ENCODE data around the gene PRR16.

The PRR16 gene

DNA sequence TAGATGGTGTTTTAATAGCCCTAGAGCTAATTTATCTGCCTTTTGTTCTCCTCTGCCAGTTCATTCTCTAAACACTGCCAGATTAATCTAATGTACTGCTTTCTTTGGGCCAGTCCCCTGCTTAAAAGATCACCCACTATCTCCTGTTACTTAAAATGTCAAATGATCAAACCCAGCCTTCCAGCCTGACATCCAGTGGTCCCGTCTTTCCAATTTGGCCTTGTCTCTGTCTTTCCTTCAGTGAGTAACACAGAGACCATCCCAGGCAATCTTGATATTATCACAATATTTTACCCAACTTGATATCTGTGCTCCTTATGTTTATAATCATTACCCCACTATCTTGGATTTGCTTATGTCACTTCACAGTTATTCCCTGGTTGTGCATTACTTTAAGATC lies 12.0 kb downstream of the PRR16 start:
- no peaks in the 10 kb centered on the region for H3K27me3 Mint-ChIP-seq
- no peak for DNase-seq
- H3K4me1 Mint-ChIP-seq: no peaks in the 10 kb centered on the region
- CTCF ChIA-PET: no interaction called here
- H3K9me3 Mint-ChIP-seq: no peaks in the 10 kb centered on the region
- no peak overlapping the region for H3K27ac Mint-ChIP-seq
- H3K4me3 Mint-ChIP-seq: no peak overlapping the region
- no peaks in the 10 kb centered on the region for H3K36me3 Mint-ChIP-seq

DNA sequence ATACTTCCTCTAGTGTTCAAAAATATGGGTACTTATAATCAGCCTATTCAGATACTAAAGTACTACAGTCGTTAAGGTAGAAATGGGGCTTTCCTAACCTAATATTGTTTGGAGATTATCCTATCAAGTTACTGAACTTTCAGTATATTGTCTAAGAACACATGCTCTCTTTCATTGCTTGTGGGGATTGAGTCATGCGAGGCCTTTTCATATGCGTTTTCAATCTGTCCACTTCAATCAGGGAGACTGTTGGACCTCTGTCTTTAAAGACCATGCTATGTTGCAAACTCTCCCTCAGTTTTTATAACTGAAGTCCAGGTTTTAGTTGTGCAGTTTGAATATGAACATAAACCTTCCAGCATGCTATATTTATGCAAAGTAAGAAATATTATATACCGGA lies 15.0 kb downstream of the PRR16 start:
- Mint-ChIP-seq H3K36me3 (no peaks in the 10 kb centered on the region), H3K4me1 (no peaks in the 10 kb centered on the region), H3K9me3 (no peaks in the 10 kb centered on the region), H3K27me3 (no peaks in the 10 kb centered on the region), H3K4me3 (no peak overlapping the region), H3K27ac (no peak overlapping the region)
- DNase-seq: no peak
- CTCF ChIA-PET: no interaction called here

DNA sequence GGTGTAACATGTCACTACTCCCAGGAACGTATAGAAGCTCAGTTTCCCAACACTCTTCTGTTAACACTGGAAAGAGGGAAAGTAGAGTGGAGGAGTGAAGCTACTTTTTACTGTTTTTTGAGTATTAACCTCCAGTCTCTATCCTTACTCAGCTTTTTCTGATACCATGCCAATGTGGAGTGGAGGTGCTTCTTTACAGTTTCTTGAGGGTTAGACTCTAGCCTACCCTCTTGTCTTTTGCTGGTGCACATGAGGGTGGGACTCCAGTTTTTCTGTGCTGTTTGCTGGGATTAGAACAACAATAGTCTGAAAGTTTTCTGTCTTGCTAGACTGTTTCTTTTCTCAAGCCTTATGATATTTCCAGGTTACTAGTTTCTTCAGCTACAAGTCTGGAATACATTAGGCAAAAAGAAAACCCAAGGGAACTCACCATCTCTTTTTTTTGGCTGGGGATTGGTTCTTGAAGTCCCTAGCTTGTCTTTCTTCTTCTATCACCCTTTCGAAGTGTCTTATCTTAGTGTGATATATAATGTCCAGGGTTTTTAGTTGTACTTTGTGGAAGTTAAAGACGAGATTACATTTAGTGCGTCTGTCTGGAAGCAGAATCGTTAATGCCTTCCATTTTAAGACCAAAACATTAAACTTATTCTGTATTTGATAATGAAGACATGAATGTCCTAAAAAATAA lies 35.9 kb downstream of the PRR16 start:
- CTCF ChIA-PET: no interaction called here
- H3K9me3 Mint-ChIP-seq: peaks cover 2% of the 10 kb centered on the region

DNA sequence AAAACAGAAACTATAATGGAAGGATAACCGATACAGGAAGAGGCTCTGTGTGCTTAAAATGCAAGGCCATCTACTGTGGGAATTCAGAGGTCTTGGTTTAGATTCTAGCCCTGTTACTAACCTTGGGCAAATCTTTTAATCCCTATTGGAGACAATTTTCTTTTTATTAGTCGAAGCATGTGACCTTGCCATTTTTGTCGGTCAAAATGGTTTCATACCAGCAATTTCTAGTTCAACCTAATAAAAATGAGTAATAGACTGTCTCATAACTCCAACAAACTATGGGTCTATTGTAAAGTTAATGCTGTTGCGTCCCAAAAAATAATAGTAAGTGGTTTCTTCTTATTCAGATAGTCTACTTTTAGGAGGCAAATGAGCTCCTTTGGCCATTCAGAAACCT lies 38.4 kb downstream of the PRR16 start:
- no peaks in the 10 kb centered on the region for H3K4me1 Mint-ChIP-seq
- CTCF ChIA-PET: interaction anchor here (0.7 kb wide), 1 partner anchor 1973 kb away, joined by 3 read pairs; no protein-coding TSS in a partner anchor
- H3K27me3 Mint-ChIP-seq: no peaks in the 10 kb centered on the region

More for the DNA sequence above, 35.9 kb downstream of the PRR16 start:
- H3K4me3 Mint-ChIP-seq: no peak overlapping the region
- no peaks in the 10 kb centered on the region for H3K27me3 Mint-ChIP-seq
- H3K36me3 Mint-ChIP-seq: no peaks in the 10 kb centered on the region
- H3K27ac Mint-ChIP-seq: no peak overlapping the region
- no peak for DNase-seq
- H3K4me1 Mint-ChIP-seq: no peaks in the 10 kb centered on the region

DNA sequence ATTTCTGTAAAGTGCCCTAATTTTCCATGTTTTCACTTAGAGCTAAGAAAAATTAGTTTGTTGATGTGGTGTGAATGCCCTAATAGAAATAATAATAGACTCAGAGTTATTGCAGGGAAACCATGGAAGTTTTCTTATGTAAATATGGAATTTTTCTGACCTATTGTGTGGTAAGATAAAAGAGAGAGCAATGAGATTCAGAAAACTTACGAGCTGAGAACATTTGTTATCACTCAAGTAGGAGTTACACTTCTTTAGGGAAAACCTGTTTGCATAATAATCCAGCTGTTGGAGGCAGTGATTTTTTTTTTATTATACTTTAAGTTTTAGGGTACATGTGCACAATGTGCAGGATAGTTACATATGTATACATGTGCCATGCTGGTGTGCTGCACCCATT lies 39.2 kb downstream of the PRR16 start:
- Mint-ChIP-seq H3K4me3 (no peak overlapping the region), H3K4me1 (no peaks in the 10 kb centered on the region), H3K27ac (no peak overlapping the region), H3K27me3 (no peaks in the 10 kb centered on the region), H3K9me3 (peaks cover 2% of the 10 kb centered on the region), H3K36me3 (no peaks in the 10 kb centered on the region)
- DNase-seq: no peak
- CTCF ChIA-PET: interaction anchor here (0.7 kb wide), 1 partner anchor 1974 kb away, joined by 3 read pairs; no protein-coding TSS in a partner anchor

More for the DNA sequence above, 38.4 kb downstream of the PRR16 start:
- Mint-ChIP-seq H3K27ac (no peak overlapping the region), H3K36me3 (no peaks in the 10 kb centered on the region), H3K9me3 (peaks cover 2% of the 10 kb centered on the region), H3K4me3 (no peak overlapping the region)
- DNase-seq: no peak

DNA sequence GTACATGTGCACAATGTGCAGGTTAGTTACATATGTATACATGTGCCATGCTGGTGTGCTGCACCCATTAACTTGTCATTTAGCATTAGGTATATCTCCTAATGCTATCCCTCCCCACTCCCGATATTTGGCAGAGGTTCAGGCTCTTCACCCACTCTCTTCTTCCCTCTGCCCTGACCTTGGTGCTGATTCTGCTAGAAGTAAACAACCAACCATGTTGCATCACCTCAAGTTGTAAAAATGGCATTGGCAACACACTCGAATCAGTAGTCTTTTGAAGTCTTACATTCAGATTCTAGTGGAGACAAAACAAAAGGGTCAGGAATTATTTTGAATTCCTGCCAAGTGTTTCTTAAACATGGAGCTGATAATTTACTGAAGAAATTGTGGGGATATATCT lies 40.0 kb downstream of the PRR16 start:
- DNase-seq: no peak
- Mint-ChIP-seq H3K4me1 (no peaks in the 10 kb centered on the region), H3K27me3 (no peaks in the 10 kb centered on the region), H3K27ac (no peak overlapping the region), H3K36me3 (no peaks in the 10 kb centered on the region), H3K9me3 (peaks cover 2% of the 10 kb centered on the region), H3K4me3 (no peak overlapping the region)
- CTCF ChIA-PET: no interaction called here

DNA sequence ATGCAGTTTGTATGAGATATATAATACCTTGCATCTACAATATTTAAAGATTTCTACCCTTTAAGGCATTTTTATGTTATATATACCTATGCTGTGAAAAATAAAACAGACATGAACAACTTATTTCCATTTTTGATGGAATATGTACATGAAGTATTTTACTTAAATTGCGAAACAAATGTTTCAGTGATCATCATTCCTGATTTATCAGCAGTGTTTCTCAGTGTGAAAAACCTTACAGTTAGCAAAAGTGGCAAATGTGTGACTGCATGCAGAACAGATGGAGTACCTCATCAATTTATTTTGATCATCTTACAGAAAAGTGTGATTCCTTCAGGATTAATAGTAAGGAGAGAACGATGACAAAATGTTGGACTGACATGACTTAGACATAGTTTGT lies 43.1 kb downstream of the PRR16 start:
- CTCF ChIA-PET: no interaction called here
- no peaks in the 10 kb centered on the region for H3K4me1 Mint-ChIP-seq
- no peak overlapping the region for H3K27ac Mint-ChIP-seq
- no peak for DNase-seq
- H3K36me3 Mint-ChIP-seq: no peaks in the 10 kb centered on the region
- H3K4me3 Mint-ChIP-seq: no peak overlapping the region
- H3K27me3 Mint-ChIP-seq: no peaks in the 10 kb centered on the region
- no peaks in the 10 kb centered on the region for H3K9me3 Mint-ChIP-seq

DNA sequence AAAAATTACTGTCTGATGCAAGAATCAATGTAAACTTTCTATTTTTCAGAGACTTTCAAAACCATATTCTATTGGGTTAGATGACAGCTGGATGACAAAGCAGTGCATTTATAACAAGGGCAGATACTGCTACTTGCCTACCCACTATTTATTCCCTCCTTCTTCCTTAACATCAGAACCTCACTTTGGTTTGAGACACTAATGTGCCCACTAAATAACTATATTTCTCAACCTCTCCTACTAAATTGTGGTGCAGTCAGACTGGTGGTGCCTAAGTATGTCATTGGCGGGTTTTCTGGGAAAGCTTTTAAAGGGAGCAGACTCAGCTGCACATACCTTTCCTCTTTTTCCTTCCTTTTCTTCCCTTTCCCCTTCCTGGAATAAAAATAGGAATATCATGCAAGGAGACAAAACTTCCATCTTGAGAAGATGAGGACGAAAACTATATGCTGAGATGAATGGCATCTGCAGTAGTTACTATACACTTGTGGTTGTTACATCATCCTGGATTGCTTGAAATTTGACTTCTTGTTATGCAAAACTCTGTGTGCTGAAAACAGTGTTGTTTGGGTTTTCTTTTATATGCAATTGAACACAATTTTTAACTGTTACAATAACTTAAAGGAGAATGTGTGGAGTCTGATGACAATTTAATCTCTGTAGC lies 43.8 kb downstream of the PRR16 start:
- Mint-ChIP-seq H3K4me3 (no peak overlapping the region), H3K36me3 (no peaks in the 10 kb centered on the region), H3K9me3 (no peaks in the 10 kb centered on the region), H3K4me1 (no peaks in the 10 kb centered on the region), H3K27me3 (no peaks in the 10 kb centered on the region), H3K27ac (no peak overlapping the region)
- no peak for DNase-seq
- CTCF ChIA-PET: no interaction called here

DNA sequence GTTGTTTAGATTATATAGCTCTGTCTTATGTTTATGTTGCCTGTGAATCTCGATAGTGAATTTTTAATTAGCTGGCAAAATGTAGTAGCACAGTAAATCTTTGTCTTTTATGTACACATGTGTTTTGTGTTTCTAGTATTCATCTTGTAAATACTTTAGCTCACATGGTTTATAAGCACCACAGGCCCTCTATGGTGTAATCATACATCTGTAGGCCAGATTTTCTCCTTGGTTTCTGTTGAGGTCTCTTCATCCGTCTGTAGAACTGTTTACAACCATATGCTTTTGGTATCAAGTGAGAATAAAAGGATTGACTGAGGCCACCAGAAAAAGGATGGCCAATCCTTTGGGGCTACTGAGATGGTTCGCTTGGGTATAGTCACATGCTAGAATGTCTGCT lies 45.0 kb downstream of the PRR16 start:
- Mint-ChIP-seq H3K9me3 (no peaks in the 10 kb centered on the region), H3K4me3 (no peak overlapping the region), H3K27ac (no peak overlapping the region), H3K36me3 (no peaks in the 10 kb centered on the region), H3K4me1 (no peaks in the 10 kb centered on the region), H3K27me3 (no peaks in the 10 kb centered on the region)
- CTCF ChIA-PET: no interaction called here
- DNase-seq: no peak

DNA sequence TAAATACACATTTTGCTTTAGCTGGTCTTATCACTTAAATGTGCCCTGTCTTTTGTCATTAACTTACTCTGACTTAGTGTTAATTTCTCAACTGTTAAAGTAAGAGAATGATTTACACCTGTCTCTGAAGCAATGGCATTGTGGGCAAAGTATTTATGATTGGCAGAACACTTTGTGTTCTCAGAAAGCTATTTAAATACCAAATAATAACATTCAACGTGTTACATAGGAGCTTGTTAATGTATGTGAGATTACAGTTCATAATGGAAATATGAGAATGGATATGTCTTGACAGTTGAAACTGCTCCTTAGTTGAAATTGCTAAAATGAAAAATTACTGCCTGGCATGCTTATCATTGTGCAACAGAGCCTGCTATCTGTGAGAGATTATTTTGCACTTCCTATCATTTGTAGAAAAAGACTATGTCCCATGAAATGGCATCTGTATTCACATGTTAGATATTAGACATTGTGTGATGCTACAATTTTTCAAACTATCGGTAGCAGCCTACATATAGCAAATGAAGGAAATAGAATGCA lies 46.1 kb downstream of the PRR16 start:
- no peaks in the 10 kb centered on the region for H3K4me1 Mint-ChIP-seq
- H3K36me3 Mint-ChIP-seq: no peaks in the 10 kb centered on the region
- no peaks in the 10 kb centered on the region for H3K27me3 Mint-ChIP-seq
- CTCF ChIA-PET: no interaction called here
- no peak overlapping the region for H3K4me3 Mint-ChIP-seq
- no peak overlapping the region for H3K27ac Mint-ChIP-seq
- no peak for DNase-seq
- no peaks in the 10 kb centered on the region for H3K9me3 Mint-ChIP-seq

DNA sequence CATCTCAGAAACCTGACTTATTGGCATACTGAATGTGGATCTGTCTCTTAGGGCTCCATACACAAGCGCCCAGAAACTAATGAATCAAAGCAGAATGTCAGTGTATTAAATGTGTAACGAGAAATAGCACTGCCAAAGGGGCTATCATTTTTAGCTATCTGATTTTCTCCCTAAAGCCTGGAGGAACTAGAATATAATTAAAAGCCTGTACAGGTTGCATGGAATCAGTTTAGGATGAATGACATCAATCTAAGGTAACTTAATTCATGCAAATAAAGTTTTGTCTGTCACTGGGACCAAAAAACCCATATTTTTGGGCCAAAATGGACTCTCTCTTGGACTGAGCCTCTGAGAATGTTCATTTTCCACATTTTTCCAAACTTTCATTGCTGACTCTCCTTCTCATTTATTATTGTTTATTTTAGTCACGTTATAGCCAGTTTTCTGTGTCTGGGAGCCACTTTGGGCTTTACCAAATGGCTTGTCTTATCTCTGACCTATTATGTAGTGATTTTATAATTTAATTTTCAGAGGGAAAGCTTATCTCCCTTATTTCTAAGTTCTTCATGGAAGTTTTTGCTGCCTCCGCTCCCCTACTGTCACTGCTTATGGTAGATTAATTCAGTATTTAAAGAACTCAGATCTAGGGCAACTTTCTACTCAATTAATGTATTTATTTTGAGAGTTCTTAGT lies 47.0 kb downstream of the PRR16 start:
- H3K9me3 Mint-ChIP-seq: no peaks in the 10 kb centered on the region
- H3K4me3 Mint-ChIP-seq: no peak overlapping the region
- no peaks in the 10 kb centered on the region for H3K4me1 Mint-ChIP-seq
- no peaks in the 10 kb centered on the region for H3K27me3 Mint-ChIP-seq
- no peak overlapping the region for H3K27ac Mint-ChIP-seq
- DNase-seq: no peak
- H3K36me3 Mint-ChIP-seq: no peaks in the 10 kb centered on the region
- CTCF ChIA-PET: no interaction called here

DNA sequence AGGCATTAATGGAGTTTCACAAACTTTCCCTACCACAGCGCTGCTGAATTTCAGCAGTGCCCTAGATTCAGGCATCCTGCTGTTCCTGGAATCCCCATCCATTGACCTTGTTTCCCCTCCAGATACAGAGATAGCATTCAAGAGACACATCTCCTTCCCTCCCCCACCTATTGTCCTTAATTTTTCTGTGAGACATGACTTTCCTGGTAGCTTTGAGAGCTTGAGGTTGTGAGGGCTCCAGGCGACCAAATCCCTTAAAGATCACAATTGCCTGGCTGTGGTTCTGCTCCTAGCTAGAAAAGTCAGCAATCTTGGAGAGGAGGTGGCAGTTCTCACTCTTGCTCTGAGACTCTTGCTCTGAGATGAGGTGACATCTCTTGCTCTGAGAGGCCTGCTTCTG lies 48.0 kb downstream of the PRR16 start:
- CTCF ChIA-PET: no interaction called here
- no peaks in the 10 kb centered on the region for H3K36me3 Mint-ChIP-seq
- H3K4me1 Mint-ChIP-seq: no peaks in the 10 kb centered on the region
- no peak overlapping the region for H3K27ac Mint-ChIP-seq
- no peaks in the 10 kb centered on the region for H3K27me3 Mint-ChIP-seq
- no peak overlapping the region for H3K4me3 Mint-ChIP-seq
- H3K9me3 Mint-ChIP-seq: no peaks in the 10 kb centered on the region
- no peak for DNase-seq

DNA sequence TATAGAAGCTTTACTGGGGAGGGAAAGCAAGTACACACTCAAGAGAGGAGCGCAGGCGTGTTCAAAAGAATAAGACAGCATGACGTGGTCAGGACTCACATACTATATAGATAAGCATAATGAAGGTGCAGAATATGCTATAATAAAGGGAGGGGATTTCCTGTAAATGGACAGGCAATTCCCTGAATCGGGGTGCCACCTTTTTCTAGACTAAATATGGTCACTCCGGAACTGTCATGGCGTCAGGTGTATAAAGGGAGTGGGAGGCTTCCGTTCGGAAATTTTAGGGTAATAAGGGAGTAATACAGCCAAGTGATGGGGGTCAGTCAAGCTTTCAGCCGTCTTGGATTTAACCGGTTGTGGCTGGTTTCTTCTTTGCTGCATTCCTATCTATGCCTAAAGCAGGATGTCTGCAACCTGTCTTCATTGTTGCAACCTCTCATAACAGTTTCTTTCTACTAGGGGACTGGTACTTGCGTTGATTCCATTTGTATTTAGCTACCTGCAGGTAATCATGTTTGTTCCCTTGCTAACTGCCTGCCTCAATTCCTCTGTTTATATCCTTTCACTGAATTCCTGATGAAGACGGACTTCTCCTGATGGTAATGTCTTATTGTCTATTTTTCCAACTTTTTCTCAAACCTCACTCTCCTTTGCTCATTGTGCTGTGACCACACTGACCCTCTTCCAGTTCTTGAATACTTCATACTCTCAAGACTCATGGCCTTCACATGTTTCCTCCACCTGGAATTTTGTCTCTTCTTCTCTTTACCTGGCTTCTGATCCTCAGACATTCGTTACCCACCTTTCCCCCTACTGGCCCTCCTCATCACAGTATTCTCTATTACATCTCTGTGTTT lies 48.9 kb downstream of the PRR16 start:
- H3K27me3 Mint-ChIP-seq: no peaks in the 10 kb centered on the region
- no peaks in the 10 kb centered on the region for H3K9me3 Mint-ChIP-seq
- no peaks in the 10 kb centered on the region for H3K4me1 Mint-ChIP-seq
- H3K4me3 Mint-ChIP-seq: no peak overlapping the region
- H3K27ac Mint-ChIP-seq: no peak overlapping the region
- CTCF ChIA-PET: no interaction called here
- H3K36me3 Mint-ChIP-seq: no peaks in the 10 kb centered on the region
- no peak for DNase-seq

DNA sequence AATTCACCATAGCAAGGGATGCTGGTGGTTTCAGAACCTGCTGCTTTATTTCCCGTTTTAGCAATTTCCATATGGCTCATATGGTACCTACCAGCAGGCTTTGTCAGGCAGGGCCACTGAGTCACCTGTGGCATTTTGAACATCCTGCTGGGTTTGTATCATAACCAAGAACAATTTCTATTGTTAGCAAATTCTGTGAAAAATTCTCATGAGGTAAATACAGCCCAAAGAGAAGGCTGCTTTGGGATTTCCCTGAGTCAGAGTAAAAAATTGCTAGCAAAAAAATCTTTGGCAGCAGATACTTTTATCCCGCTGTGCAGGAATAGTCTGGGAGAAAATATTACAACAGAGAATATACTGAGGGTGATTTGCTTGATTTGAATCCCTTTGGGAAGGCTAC lies 52.7 kb downstream of the PRR16 start:
- Mint-ChIP-seq H3K27ac (no peak overlapping the region), H3K4me3 (no peak overlapping the region), H3K4me1 (no peaks in the 10 kb centered on the region), H3K9me3 (no peaks in the 10 kb centered on the region), H3K36me3 (no peaks in the 10 kb centered on the region), H3K27me3 (no peaks in the 10 kb centered on the region)
- no peak for DNase-seq
- CTCF ChIA-PET: no interaction called here

Data from activated naive CD4-positive, alpha-beta T cell treated with anti-CD3 and anti-CD28 coated beads, Interleukin-2, amount 10 ng/mL, durations not matched to agents 7 days and 5 days (primary cell).